ENCODE measurements around the gene FBXO2.
A peak's percentile ranks its signal among the peaks of the same experiment; 100 is the strongest.

- TF ChIP-seq RFX5 (IDR thresholded peaks at IDR 0.05; ENCODE audit: low read depth, low read length) (no peak), CTCF (conservative IDR thresholded peaks at IDR 0.05; ENCODE audit: low read depth, low read length) (peak; percentile 74), POLR2A (IDR thresholded peaks at IDR 0.05; ENCODE audit: low read depth, low read length) (no peak), RAD21 (IDR thresholded peaks at IDR 0.05; ENCODE audit: low read length) (peak; percentile 73), FOS (IDR thresholded peaks at IDR 0.05; ENCODE audit: low read depth, low read length) (no peak), MAZ (IDR thresholded peaks at IDR 0.05; ENCODE audit: borderline replicate concordance, low read depth, low read length) (no peak), MXI1 (IDR thresholded peaks at IDR 0.05; ENCODE audit: borderline replicate concordance, low read depth, low read length) (no peak), USF2 (IDR thresholded peaks at IDR 0.05; ENCODE audit: low read depth, low read length) (no peak), ELK1 (IDR thresholded peaks at IDR 0.05; ENCODE audit: borderline replicate concordance, low read depth, low read length) (no peak), CEBPB (IDR thresholded peaks at IDR 0.05; ENCODE audit: low read depth, low read length) (no peak)
Measured at GRCh38 chr1:11645670-11646265, 8.5 kb downstream of the FBXO2 start.

All from IMR-90 (cell line).